ENCODE measurements around the gene MET.
"Not testable (repeated sequence)": the region's sequence is repeated elsewhere in the genome, so short reads cannot be mapped to it uniquely, and the experiment has no call there.

Gene MET

DNA sequence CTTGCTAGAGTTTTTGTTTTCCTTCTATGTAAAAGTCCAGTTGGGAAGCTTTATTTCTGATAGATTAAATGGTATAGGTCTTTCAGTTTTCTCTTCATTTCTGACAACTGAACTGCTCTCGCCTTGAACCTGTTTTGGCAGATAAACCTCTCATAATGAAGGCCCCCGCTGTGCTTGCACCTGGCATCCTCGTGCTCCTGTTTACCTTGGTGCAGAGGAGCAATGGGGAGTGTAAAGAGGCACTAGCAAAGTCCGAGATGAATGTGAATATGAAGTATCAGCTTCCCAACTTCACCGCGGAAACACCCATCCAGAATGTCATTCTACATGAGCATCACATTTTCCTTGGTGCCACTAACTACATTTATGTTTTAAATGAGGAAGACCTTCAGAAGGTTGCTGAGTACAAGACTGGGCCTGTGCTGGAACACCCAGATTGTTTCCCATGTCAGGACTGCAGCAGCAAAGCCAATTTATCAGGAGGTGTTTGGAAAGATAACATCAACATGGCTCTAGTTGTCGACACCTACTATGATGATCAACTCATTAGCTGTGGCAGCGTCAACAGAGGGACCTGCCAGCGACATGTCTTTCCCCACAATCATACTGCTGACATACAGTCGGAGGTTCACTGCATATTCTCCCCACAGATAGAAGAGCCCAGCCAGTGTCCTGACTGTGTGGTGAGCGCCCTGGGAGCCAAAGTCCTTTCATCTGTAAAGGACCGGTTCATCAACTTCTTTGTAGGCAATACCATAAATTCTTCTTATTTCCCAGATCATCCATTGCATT lies 27.1 kb downstream of the MET start:
- DNase-seq, result no peak

DNA sequence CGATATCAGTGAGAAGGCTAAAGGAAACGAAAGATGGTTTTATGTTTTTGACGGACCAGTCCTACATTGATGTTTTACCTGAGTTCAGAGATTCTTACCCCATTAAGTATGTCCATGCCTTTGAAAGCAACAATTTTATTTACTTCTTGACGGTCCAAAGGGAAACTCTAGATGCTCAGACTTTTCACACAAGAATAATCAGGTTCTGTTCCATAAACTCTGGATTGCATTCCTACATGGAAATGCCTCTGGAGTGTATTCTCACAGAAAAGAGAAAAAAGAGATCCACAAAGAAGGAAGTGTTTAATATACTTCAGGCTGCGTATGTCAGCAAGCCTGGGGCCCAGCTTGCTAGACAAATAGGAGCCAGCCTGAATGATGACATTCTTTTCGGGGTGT lies 27.7 kb downstream of the MET start:
- DNase-seq, result no peak

DNA sequence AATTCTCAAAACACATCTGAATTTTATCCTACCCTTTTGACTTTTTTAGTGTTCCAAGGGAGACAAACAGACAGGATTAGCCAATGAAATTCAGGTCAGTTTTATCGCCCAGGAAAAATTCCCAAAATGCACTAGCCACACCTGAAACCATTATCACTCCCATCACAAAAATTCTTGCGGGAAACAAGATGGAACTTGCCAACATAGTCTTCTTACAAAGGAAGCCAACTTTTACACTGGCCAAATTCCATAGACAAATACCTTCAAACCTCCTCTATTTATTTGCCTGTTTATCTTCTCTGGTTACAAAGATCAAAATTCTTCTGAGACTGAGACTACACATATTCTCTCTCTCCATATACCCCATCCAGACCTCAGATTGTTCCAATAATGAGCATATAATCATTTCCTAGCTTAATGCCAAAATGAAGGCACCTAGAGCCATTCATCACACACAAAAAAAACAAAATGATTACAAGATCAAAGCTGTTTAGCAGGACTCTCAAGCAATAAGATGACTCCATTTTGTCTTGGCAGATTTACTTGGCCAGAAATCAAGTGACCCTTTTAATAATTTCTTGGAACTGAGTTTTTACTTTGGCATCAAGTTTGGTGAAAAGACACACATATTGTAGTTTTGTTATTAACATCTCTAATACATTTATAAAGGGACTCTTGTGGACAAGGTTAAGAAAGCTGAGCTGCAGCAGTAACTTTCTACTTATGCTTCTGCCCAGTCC lies 30.2 kb downstream of the MET start:
- no peak for DNase-seq

DNA sequence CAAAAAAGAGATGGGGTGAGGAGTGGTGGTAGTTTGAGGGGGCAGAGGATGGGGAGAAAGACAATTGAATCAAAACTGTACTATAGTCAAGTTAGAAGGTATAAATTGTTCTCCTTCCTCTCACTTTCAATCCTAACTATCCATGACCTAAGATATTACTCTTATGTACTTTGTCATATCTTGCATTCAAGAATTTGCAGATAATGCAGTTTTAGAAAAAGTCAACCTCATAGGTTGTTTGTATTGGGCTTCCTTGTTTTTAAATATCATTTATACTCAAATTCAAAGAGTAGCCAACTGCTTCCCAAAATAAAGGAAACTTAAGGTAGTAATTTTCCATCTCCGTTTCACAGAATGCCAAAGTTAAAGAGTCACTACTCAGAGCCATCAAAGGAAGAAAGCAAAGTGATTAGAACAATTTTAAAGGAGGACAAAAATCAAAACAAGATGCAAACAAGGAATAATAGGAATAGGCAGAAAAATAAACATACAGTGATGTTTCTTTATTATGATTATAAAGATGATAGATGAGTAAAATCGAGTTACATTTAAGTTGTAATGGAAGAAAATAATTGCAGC lies 32.7 kb downstream of the MET start:
- DNase-seq, result no peak

DNA sequence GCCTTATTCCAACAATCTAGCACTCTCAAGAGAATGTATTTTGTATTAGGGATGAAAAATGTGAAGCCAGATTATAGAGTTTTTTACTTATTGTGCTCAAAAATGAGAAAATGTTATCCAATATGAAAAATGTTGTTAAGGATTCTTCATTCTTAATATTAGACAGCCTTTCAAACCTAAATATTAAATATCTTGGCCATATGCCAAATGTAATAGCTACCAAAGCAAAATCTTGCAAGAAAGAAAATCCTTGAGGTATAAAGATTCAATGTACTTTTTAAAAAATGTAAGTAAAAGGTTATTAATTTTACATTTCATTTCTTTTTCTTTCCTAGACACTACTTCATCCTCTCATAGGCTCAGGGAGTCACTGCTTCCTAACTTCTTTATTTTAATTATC lies 33.4 kb downstream of the MET start:
- DNase-seq, result no peak

DNA sequence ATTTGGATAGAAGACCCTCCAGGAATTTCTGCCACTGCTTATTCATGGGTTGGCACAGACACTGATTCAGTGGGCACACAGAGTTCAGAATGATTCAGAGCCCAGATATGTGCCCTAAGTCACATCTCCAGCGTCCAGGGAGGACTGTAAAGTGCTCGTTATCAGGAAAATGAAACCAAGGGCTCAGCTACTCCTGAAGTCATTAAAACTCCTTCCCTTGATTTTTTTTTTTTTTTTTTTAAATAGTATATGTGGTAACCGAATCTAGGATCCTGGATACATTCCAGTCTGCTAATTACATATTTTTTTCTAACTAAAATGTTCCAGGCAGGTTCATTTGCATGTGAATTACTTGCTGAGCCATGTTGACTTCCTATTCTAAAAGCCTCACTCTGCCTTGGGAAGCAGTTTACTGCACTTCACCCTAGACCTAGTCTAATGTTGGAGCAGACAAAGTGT lies 34.7 kb downstream of the MET start:
- DNase-seq, result no peak

DNA sequence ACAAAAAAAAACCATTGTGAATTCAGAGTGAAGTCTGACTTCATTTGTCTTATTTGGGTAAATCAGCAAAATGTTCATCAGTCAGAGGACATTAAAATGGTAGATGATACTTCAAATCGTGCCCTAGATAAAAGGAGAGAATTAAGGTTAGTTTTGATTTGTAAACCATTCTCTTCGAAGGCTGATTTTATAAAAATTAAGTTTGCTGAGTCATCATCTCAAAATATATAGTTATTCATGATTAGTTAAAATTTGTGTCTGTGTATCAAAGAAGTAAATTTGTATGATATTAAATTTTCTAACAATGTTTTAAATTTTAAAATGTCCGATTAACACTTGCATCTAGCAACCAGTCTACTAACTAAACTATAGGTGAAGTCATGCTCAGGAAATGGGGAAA lies 35.3 kb downstream of the MET start:
- no peak for DNase-seq

DNA sequence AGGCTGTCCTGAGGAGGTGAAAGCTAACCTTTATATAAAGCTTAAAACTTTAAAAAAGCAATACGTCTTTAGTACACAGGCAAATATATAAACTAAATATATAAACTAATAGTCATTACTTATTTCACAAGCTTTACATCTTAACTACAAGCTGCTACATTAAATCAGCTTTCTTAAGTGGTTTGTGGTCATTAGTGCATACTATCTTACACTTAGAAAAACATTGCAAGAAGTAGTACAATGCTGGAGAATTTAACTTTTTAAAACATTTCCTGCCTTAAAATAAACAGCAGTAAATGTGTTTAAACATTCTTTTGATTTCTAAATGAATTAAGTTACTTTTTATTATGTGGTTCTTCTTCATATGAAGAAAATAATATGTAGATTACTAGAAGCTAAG lies 36.3 kb downstream of the MET start:
- DNase-seq, result no peak

DNA sequence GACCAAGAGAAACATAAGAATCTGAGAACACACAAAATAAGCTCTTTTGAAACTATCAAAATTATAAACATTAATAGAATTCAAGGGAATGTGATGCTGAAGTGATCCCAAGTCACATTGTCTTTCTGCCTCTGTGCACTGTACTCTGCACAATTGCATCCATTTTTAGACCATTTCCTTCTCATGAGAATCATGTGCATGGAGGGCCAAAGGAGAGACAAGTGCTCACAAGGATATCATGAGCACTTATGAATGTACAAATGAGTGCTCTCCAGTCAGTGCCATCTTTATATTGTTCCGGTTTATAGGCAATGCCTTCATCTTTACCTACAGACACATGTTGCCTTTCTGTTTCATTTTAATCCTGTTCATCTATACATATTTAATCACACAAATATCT lies 36.9 kb downstream of the MET start:
- no peak for DNase-seq

DNA sequence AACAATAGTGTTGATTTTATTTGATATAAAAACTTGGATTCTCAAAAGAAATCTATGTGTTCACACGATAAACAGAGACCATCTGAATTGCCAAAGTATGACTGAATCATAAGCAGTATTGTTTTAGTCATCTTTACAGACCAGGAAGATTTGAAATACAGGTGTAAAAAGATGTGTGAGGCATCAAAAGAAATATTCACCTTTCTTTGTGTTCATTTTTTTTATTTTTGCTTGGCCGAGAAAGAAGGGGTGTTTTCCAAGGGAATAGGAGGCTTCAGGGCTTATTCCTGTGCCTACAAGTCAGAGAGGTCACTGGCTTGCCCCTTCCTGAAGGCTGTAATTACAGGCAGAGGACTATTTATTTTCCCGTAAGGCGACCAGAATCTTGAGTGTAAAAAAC lies 37.3 kb downstream of the MET start:
- DNase-seq, result no peak

DNA sequence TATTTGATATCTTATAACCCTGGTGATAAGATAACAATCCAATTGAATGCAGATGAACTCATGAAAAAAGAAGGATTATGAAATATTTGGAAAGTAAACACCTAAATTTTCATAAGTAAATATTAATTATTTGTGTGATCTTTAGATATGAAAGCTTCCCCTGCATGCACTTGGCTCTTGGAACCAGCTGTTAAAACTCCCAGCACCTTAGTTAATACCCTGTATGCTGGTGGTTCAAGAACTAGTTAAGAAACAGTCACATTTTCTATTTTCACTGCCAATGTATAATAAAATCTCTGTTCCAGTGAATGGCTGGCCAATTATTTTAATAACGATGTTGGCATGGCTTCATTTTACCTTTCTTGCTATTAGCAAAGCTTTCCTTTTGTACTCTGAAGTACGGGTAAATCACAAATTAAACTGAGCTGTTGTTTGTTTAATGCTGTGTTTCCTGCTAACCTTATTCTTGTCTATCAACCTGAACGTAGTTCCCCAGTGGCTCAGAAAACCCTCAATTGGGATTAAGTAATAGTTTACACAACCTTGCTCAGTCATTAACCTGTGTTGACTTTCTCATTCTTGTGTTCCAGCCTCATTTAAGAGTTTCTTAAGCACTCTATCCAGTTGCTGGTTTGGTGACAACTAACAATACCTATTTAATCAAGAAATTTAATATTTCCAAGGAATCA lies 38.9 kb downstream of the MET start:
- no peak for DNase-seq

DNA sequence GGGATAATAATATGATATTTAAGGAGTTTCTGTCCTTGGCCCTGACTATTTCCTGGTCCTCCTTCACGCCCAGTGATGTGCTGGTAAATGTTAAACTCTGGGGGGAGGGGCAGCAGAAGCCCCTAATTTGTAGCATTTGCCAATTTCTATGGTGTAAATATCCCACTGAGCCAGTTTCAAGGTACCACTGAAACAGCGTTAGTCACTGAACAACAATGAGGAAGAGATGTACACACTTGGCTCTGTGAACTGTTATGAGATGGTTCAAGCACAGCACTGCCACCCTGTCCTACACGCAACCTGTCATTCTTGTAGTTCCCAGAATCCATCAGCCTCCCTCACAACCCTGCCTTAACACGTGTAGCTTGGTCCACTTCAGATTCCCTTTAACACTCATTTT lies 39.8 kb downstream of the MET start:
- DNase-seq, result no peak

DNA sequence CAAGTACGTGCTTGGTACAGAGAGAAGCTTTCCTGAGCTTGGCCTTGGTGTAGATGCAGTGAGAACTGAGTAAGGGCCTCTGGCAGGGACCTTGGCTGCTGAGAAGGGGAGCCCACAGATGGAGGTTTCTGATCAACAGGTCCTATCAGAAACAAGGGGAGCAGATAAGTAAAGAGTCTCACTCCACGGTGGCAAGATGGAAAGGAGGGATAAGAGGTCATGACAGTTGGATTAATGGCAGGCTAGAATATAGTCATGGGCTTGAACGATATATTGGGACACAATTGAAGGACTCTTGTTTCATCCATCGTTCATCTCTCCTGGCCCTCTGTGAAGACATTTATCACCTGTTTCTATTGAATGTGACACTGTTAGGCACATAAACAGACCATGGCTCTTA lies 41.5 kb downstream of the MET start:
- DNase-seq, result no peak

DNA sequence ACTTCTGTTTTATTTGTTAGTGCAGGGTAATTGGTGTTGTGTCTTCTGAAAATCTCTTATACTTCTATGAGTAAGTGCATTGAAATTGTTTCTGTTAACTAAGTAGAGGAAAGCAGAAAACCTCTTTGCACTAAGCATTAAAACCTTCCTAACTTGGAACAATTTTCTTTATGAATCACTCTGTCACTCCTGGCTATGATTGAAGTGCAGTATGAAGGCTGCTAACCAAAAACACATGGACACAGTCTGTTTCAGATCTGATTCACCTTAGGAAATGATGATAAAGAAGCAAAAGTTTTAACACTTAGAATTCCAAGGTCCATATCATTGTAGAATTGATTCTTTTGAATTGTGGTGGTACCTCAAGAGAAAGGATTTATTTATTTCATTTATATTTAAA lies 41.9 kb downstream of the MET start:
- no peak for DNase-seq

DNA sequence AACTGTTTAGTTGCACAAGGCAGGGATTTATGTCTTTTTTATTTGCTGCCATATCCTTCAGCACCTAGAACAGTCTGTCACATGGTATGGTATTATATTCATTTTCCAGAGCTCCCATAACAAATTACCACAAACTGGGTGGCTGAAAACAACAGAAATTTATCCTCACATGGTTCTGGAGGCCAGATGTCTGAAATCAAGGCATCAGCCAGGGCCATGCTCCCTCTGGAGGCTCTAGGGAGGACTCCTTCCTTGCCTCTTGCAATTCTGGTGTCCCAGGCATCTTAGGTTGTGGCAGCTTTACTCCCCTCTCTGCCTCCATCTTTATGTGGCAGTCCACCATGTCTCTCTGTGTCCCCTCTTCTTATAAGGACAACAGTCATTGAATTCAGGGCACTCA lies 43.1 kb downstream of the MET start:
- no peak for DNase-seq

DNA sequence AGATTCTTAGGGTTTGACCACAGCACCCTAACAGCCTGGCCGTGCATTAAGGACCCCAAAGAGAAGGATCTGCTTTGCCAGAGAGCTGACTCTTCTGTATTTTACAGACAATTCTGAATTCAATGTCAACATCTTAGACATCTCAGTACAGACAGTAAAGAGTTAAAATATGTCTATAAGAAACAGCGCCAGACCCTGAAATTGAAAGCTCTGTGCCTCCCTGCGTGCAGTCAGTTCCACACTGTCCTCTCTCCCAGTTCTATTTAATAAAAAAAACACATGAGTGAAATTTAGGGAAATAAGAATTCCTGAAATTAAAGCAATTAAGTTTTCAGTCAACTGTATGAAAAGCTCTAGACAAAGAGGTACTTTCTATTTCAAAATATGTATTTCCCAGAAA lies 45.1 kb downstream of the MET start:
- DNase-seq, result no peak

DNA sequence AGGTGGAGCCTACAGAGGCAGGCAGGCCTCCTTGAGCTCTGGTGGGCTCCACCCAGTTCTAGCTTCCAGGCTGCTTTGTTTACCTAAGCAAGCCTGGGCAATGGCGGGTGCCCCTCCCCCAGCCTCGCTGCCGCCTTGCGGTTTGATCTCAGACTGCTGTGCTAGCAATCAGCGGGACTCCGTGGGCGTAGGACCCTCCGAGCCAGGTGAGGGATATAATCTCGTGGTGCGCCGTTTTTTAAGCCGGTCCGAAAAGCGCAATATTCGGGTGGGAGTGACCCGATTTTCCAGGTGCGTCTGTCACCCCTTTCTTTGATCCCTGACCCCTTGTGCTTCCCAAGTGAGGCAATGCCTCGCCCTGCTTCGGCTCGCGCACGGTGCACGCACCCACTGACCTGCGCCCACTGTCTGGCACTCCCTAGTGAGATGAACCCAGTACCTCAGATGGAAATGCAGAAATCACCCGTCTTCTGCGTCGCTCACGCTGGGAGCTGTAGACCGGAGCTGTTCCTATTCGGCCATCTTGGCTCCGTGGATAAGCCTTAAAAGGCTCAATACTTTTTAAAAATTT lies 52.0 kb downstream of the MET start:
- DNase-seq, result not testable (repeated sequence)

DNA sequence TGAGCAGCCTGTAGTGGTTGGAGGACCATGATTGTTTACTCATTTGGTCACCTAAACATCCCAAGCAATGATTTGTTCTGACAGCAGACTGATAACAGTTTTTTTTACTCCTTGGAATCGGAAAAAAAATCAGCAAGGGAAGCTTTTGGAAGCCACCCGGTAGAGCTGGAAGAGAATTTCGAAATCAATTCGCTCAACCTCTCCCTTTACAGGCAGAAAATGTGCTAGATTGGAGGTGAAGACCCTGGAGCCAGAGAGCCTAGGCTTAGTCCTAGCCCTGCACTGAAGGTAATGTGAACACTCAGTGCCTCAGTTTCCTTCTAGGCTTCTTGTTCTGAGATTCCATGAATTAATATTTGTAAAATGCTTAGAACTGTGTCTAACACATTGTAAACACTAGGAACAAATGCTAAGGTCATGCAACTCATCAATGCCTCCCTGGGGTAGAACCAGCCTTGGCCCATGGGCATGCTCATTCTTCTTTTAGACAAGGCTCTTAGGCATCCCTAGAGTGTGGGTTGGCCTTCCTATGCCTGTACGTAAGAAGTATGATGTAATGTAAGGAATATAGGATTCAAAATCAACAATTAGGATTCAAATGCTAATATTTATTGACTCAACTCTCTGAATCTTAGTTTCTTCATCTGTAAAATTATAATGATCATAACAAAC lies 52.7 kb downstream of the MET start:
- peak; percentile 15 for DNase-seq

DNA sequence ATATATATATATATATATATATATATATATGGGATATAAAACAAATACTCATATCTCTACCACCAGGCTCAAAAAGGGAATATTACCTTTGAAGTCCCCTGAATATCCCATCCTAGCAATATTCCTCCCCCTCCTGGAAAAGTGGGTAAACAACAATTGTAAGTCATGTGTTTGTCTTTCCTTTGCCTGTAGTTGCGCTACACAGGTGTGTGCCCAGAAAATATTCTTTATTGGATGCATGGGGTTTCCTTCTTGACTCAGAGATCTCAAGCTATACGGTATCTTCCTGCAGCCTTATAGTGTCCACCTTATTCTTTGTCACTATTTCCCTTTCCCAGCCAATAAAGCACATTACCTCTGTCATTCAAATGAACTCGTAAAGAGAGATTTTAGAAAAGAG lies 54.2 kb downstream of the MET start:
- DNase-seq, result no peak

DNA sequence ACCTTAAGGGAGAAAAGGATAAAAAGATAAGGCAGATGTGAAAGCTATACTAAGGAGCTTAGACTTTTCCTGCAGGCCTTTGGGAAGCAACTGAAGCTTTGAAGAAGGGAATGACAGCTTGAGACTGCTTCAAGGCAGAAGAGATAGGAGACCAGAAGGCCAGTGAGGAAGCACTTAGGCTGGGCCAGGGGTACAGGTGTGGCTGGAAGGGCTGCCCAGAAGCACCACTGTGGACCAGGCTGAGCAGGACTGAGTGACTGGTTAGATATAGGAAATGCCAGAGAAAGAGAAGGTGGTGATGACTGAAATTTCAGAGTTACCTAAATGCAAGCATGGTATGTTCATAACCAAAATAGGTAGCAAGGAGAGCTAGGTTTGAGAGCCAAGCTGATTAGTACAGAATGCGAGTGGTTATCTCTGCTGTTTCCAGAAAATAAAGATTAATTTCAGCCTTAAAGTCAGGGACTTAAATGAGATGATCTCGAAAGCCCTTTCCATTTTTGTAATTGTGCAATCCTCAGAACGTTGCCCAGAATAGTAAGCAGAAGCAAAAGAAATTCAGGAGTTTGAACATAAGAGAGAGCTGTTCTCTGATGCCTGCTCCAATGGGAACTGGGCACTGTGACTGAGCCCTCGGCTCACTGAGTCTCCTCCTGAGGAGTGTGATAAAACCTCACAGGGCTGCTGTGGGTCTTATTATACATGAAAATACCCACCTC lies 54.9 kb downstream of the MET start:
- DNase-seq, result no peak

DNA sequence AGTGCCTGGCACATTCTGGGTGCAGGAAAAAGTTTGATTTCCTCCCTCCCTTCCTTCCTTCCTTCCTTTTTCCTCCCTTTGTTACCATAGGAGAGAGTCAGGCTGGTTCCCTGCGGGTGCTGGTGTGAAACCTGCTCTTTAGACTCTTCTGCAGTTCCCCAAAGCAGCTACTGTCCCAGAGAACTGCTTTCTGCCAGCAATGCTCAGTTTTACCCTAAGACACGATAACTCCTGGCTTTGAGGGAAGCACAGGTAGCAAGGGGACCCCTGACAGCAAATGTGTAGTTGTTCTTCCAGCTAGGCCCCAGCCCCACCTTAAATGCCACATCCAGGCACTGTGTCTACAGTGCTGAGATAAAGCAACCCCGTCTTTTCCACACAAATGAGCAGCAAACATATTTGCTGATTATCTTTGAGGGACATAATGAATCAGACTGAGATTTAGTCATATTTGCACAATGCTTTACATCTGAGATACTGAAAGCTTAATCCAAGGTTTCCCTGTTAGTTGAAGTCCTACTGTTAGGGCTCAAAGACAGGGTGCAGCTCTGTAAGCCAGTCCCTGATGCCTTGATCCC lies 55.5 kb downstream of the MET start:
- DNase-seq, result no peak

DNA sequence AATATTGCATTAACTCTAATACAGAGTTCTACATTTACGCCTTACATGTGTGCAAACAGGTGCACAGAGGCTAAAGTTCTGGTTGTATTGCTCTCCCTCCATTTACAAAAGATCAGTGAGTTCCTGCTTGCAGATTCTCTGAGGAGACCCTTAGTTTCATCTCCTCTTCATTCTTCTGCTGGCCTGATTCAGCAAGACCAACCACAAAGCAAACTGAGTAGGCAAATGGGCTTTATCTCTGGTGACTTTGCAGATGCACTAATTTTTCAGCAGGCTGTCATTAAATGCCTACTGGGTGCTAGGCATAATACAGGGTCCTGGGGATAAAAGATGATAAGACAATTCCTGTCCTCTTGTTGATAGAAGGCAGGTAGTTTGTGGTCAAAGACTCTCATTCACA lies 56.4 kb downstream of the MET start:
- DNase-seq, result no peak
